Measurements from ENCODE around the gene ADAMTSL1.

DNA sequence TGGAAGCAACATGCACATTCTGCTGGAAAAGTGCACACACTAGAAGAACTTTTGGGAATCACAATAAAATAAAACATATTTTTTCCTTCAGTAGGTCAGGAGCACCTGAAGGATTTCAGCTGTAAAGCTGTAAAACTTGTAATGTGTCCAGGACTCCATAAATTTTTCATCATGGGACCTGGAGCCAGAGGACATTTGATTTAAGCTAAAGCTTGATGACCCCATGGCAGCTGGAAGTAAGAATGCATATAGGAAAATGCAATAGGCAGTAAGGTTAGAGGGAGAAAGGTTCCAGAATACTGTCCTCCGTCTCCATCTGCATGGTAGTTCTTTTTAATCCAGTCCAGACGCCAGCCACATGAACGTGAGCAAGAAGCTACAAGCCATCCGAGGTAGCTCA, 166.0 kb downstream of the ADAMTSL1 start:
- TF ChIP-seq GABPA (IDR thresholded peaks at IDR 0.05; ENCODE audit: borderline replicate concordance, insufficient read depth, low read length) (no peak), RFX5 (IDR thresholded peaks at IDR 0.05; ENCODE audit: borderline replicate concordance, low read depth, low read length) (no peak), CEBPB (IDR thresholded peaks at IDR 0.05; ENCODE audit: low read depth, low read length) (no peak), POLR2A (IDR thresholded peaks at IDR 0.05; ENCODE audit: control extremely low read depth in 1 of 2, low read depth in 2 of 2, low read length in 2 of 2) (no peak), NRF1 (IDR thresholded peaks at IDR 0.05; ENCODE audit: low read depth, low read length) (no peak), RAD21 (IDR thresholded peaks at IDR 0.05 in 1 of 2, conservative IDR thresholded peaks at IDR 0.05 in 1 of 2; ENCODE audit: low read depth in 2 of 2, low read length in 2 of 2) (no peak), YY1 (IDR thresholded peaks at IDR 0.05; ENCODE audit: low read depth, low read length) (no peak)
- TF ChIP-seq, protein P1, sequence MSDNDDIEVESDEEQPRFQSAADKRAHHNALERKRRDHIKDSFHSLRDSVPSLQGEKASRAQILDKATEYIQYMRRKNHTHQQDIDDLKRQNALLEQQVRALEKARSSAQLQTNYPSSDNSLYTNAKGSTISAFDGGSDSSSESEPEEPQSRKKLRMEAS (IDR thresholded peaks at IDR 0.05): no peak
- TF ChIP-seq, protein P2, sequence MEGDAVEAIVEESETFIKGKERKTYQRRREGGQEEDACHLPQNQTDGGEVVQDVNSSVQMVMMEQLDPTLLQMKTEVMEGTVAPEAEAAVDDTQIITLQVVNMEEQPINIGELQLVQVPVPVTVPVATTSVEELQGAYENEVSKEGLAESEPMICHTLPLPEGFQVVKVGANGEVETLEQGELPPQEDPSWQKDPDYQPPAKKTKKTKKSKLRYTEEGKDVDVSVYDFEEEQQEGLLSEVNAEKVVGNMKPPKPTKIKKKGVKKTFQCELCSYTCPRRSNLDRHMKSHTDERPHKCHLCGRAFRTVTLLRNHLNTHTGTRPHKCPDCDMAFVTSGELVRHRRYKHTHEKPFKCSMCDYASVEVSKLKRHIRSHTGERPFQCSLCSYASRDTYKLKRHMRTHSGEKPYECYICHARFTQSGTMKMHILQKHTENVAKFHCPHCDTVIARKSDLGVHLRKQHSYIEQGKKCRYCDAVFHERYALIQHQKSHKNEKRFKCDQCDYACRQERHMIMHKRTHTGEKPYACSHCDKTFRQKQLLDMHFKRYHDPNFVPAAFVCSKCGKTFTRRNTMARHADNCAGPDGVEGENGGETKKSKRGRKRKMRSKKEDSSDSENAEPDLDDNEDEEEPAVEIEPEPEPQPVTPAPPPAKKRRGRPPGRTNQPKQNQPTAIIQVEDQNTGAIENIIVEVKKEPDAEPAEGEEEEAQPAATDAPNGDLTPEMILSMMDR (IDR thresholded peaks at IDR 0.05; ENCODE audit: control extremely low read depth in 1 of 3, insufficient read depth in 1 of 3, low read depth in 1 of 3, low read length in 3 of 3): no peak

All from H1 (cell line).